GM18861 (cell line): ENCODE measurements around the gene PAOX.
"Not testable (repeated sequence)": the region's sequence is repeated elsewhere in the genome, so short reads cannot be mapped to it uniquely, and the experiment has no call there.

ENCODE experiments used
- ATAC-seq: cut with Tn5 transposase; IDR thresholded peaks from one replicate; pipeline ENCODE4 v1.9.1; 2021; ENCODE audit not compliant: unreplicated experiment

The PAOX gene

GRCh38 chr10:133383551-133383950 is 4.5 kb downstream of the PAOX start:
- ATAC-seq, result no peak

- ATAC-seq, result no peak
These were observed 5.0 kb downstream of the PAOX start for GRCh38 chr10:133384071-133384470.

- no peak for ATAC-seq
These were observed 6.2 kb downstream of the PAOX start for GRCh38 chr10:133385214-133385613.

- ATAC-seq, result not testable (repeated sequence)
These were observed 7.9 kb downstream of the PAOX start for GRCh38 chr10:133386951-133387350.

GRCh38 chr10:133388236-133388972 is 9.3 kb downstream of the PAOX start:
- ATAC-seq, result no peak

GRCh38 chr10:133388973-133389818 is 10.1 kb downstream of the PAOX start:
- ATAC-seq, result peak; percentile 79

GRCh38 chr10:133390597-133391248 is 11.7 kb downstream of the PAOX start:
- no peak for ATAC-seq

GRCh38 chr10:133391249-133391635 is 12.2 kb downstream of the PAOX start:
- no peak for ATAC-seq

GRCh38 chr10:133391761-133392518 is 12.9 kb downstream of the PAOX start:
- no peak for ATAC-seq

- no peak for ATAC-seq
These were observed 14.5 kb downstream of the PAOX start for GRCh38 chr10:133393401-133394063.

- ATAC-seq, result peak; percentile 55
These were observed 15.1 kb downstream of the PAOX start, which contains the start of gene MTG1 for GRCh38 chr10:133394064-133394663. MTG1 (plus strand) TSS chr10:133394157; CDS start chr10:133394221, 64 bp downstream.

- ATAC-seq, result no peak
These were observed 15.7 kb downstream of the PAOX start for GRCh38 chr10:133394801-133395221.

- ATAC-seq, result no peak
These were observed 17.1 kb downstream of the PAOX start for GRCh38 chr10:133396035-133396624.

GRCh38 chr10:133397938-133398337 is 18.9 kb downstream of the PAOX start:
- ATAC-seq, result no peak

- ATAC-seq, result no peak
These were observed 20.1 kb downstream of the PAOX start for GRCh38 chr10:133399123-133399601.

- ATAC-seq, result peak; percentile 64
These were observed 21.8 kb downstream of the PAOX start for GRCh38 chr10:133400624-133401424.

GRCh38 chr10:133401500-133401899 is 22.4 kb downstream of the PAOX start:
- ATAC-seq, result no peak

- no peak for ATAC-seq
These were observed 23.1 kb downstream of the PAOX start for GRCh38 chr10:133401981-133402725.
